NCI-H2107 (cell line): Measurements from ENCODE around the gene HOXD13.

Experiments
- DNase-seq: peaks from one replicate; lab custom pipeline; 2025; lab: John Stamatoyannopoulos, UW

The HOXD13 gene

DNA sequence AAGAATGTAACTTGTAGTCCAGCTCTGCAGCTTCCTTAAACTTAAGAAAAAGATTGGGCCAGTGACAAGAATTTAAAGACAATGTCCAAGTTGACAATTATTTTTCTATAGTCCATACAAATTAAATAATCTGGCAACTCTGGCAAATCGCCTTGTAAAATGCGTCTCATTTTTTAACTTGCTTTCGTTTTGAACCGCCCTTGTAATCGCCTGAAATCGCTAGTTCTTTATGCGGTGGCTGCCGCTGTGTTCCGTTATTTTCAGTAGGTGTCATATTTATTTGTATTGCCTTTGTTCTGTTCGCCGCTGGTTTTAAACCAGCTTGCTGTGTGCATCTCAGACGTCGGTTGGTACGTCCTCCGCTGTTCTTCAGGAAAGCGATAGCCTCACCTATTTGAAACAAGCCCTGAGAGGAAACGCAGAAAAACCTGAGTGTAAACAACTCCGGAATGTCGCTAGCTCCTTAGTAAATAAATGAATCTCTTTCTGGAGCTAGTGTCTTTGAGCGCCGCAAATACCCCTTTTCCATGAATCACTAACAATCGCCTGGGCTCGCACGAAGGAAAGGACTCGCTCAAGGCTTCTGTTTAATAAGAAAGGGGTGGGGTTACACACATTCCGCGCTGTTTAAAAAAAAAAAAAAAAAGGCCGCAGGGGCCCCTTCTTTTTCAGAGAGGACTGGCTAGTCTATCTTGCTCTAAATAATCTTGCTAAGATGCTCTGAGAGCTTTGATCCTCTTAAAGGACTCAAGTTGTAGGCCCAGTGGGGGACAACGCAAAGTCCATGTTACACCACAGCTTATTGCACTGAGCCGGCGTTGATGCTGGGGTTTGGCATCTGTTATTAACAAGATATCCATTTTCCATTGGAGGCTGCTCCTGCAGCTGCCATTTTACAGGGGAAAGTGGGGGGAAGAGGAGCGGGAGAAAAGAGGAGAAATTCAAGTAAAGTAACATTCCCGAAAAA, 40.0 kb downstream of the HOXD13 start:
- DNase-seq: no peak

DNA sequence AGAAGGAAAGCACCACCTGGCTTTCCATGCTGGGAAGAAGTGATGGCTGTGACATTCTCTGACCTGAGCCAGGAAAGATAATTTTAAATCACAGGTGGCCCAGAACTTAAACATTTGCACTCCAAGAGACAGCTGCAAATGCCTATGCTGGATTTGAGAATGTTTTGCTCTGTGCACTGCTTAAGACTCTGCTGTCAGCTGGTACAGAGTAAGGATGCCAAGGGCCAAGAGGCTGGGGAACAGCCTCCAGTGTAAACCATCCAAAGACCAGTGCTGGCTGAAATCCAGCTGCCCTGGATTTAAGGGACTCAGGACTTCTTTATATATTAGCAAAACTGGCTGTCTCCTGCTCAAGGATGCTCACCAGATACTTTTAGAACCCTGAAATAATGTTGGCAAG, 40.9 kb downstream of the HOXD13 start:
- DNase-seq: no peak

DNA sequence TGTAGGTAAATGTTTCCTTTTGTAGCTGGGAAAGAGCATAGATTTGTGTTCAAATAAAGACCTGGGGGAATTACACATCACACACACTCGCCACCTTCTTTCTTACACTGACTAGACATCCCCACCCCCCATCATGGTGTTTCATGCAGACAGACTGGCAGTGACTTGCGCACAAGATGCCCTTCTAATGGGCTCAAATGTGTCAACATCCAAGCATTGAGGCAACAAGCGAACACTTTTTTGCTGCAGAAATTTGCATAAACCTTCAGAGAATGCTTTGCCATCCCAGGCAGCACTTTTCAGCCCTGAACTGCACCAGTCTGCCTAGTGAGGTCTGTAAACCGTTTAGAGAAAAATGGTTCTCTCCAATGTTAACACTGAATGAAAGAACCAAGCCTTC, 41.5 kb downstream of the HOXD13 start:
- DNase-seq: peak; percentile 35

DNA sequence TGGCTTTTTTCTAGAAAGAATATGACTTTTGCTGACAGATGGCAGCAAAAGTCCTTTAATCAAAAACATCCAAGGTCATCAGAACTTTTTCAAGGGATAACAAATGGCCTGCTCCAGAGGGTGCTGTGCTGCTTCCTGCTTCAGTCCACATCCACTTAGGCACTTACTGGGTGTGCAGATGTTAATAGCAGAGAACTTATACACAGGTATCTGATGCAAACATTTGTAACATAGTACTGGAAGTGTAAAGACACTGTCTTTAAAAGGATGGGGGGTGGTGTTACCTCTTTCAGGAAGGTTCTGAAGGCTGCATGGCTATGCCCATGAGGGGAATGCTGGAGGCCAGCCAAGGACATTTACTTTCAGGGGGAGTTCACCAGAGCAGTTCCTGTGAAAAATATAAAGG, 42.5 kb downstream of the HOXD13 start:
- no peak for DNase-seq

DNA sequence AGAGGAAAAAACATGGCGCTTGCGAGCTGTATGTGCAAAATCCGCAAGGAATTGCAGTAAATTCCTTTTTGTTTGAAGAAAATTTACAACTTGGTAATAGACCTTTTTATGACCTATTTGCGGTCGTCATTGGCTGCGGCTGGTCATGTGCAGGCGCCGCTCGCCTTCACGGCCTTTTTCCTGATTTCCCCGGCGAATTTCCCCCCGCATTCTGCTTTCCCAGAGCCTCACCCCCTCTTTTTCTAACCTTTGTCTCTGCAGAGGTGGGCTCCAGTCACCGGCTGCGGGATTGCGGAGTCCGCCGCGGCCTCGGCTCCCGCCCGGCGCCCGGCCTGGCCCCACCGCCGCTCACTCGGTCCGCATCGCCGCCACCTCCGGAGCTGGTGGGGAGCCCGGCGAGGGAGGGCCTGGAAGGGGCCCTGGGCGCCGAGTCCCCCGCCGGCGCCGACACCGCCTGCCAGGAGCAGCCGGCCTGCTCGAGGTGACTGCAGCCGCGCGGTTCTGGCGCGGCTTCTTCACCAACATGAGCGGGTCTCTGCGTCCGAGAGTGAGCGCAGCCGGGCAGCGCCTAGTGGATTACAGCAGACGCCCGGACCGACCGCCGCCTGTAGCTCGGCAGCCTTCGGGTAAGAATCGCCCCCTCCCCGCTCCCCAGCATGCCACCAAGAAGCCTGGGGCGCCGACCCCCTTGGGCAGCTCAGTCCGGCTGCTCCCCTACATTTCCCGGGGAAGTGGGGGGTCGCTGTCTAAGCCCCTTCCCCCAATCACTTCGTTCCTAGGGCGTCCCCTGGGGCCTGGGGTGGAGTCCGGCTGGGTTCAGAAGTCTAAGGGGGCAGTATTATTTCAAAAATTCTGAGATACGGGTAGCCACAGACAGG, 44.1 kb downstream of the HOXD13 start:
- DNase-seq: no peak

DNA sequence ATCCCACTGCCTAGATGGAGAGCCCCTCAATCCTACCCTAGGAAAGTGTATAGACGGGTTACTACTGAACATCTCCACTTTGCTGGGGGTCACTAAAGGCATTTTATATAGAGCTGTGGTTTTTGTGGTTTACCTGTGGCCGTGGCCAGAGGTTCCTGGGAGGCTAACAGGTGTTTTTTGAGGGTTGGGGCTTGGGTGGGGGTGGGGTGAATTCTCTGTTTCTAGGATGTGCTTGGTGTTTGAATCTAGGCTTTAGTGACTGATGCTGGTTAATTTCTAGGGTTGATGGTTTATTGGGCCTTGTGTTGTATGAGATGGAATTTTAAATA, 44.7 kb downstream of the HOXD13 start:
- no peak for DNase-seq

DNA sequence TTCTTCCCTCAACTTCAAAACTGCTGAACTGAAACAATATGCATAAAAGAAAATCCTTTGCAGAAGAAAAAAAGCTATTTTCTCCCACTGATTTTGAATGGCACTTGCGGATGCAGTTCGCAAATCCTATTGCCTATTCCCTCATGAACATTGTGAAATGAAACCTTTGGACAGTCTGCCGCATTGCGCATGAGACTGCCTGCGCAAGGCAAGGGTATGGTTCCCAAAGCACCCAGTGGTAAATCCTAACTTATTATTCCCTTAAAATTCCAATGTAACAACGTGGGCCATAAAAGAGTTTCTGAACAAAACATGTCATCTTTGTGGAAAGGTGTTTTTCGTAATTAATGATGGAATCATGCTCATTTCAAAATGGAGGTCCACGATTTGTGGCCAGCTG, 45.4 kb downstream of the HOXD13 start:
- no peak for DNase-seq

DNA sequence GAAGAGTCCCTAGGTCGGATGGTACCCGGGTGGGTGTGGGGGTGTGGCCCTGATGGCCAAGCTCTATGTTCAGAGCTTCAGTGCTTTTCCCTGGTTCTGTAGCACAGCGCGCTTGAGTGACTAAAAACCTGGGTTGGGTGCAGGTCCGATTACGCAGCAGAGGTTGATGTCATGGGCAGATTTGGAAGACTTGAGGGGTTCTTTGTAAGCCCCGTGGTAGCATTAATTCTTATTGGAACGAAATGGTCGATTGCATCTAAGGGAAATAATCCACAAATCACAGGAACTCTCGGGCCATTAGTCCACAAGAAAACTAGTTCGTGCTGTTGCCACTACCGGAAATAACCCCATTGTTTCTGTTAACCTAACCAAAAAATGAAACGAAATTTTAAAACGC, 46.0 kb downstream of the HOXD13 start:
- DNase-seq: no peak

DNA sequence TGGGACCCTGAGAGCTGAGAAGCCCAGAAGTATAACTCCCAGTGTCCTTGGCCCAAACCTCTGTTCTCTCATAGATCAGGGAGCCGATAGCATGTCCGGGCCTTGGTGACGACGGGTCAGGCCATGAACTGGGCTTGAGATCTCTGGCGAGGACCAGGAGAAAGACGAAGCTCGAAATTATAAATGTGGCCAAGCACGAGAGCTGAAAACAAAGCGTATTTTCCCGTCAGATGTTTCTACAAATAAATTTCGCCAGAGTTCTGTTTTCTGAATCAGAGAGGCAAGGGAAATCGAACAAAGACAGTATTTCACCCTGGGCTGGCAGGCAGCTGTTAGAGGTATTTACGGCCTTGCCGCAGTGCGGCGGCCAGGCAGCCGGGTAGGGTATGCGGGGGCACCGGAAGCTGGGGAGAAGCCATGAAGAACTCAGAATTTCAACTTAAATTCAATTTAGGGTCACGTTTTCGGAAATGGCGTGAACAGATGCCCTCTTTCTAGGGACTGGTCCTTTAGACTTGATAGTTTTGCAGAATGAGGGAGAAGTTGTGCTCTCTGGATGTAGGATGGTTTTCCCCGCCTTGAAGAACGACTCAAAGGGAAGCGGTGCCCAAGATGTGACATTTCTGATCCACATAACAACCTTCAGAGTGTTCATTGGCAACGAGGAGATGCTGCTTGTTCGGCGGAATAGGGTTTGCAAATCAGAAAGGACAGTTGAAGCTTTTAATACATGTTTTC, 46.6 kb downstream of the HOXD13 start:
- peak; percentile 40 for DNase-seq

DNA sequence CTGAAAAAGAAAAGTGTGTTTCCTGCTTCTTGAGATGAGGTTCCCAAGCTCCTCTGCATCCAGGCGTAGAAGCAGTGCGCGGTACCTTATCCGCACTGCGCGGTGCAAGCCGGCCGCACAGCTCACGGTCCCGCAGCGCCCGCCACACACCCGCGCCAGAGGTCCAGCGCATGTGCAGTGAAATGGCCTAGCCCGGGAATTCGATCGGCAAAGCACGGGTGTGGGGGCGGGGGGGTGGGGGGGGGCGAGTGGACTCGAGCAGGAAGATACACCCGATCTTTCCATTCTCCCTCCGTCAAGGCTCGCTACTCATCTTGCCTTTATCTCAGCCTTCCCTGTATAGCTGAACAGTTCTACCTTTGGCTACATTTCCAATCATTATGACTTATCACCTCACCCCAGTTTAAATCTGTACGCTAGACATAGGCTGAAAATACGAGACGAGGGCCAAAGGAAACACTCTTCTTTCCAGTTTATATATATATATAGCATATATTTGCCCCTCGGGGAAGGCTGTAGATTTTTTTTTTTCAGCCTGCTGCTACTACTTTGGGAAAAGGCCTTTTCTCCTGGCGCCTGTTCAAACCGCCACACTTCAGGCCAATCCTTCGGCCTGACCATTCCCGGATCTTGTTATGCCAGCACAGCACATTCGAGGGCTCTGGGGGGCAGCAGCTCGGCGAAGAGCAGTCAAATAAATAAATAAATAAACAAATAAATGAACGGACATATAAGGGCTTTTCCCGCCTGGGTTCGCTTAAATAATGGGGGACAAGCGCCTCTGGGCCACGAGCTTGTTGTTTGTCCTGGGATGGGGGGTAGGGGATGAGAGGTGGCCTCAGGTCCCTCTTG, 47.4 kb downstream of the HOXD13 start:
- DNase-seq: no peak

DNA sequence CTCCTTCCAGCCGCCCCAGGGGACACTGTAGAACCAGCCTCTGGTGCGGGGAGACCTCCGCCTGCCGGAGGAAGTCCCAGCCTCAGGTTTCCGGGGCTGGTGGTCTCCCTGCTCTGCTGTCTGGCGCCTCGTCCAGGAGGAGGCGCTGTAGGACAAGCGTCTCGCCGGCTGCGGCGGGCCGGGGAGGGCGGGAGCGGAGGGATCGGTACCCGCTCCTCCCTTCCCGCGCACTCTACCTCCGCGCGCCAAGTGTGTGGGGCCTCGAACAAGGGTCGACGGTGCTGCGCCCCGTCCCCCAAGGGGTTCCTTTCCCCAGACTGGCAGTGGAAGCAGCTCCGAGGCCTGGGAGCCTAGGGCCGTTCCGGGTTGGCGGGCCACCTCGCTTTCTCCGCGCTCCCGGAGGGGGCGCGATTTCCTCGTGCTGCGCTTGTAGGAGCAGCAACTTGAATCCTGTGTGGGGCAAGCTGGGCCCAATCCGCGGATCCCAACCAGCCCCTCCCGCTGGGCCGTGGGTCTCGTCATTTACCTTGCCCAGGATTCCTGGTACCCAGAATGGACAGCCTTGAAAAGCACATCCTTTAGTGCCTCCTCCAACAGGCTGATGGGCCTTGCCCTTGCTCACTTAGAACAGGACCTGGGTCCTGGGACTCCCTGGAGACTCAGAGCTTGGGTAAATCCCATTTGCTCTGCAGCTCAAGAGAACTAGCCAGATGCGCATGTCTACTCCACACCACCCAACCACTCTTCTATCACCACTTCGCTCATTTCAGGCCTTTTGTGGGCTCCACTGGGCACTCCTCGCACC, 48.2 kb downstream of the HOXD13 start:
- DNase-seq: peak; percentile 72

DNA sequence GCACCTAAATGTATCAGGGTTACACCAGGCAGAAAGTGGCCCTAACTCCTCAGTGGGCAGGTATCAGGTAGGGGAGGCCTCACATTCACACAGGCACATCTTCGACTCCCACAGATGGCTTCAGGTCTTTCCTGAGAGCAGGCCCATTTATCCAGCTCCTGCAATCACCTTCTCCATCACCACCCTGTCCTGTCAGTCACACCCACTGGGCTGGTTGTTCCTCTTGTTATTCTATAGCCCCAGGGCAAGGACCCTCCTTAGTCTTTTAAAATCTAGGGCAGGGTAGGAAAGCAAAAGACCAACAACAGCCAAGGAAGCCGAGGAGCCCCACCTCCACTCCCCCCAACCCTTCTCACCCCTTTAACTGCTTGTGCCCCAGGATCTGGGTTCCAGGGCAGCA, 49.8 kb downstream of the HOXD13 start:
- DNase-seq: no peak
